Hematopoietic multipotent progenitor cell treated with erythropoietin and hydrocortisone succinate and interleukin-3 and kit ligand, for 8 days (in vitro differentiated cells): ENCODE data around the gene PPP2R3C.
"Not testable (repeated sequence)": the region's sequence is repeated elsewhere in the genome, so short reads cannot be mapped to it uniquely, and the experiment has no call there.

Experiments
- DNase-seq: peaks from one replicate; pipeline ENCODE4 v3.0.0-alpha.2; 2015

The PPP2R3C gene

GRCh38 chr14:35121887-35122695 lies at the start of gene PPP2R3C, which contains the start of gene PRORP:
TSS of gene PPP2R3C (minus strand) at chr14:35121990. CDS start at chr14:35121959, 31 bp downstream.
TSS of gene PRORP (plus strand) at chr14:35122552. CDS start at chr14:35123246, 694 bp downstream.
- peak; percentile 97 for DNase-seq

- DNase-seq = no peak
Measured at GRCh38 chr14:35167496-35167895, 45.7 kb upstream of the PPP2R3C start.

DNA sequence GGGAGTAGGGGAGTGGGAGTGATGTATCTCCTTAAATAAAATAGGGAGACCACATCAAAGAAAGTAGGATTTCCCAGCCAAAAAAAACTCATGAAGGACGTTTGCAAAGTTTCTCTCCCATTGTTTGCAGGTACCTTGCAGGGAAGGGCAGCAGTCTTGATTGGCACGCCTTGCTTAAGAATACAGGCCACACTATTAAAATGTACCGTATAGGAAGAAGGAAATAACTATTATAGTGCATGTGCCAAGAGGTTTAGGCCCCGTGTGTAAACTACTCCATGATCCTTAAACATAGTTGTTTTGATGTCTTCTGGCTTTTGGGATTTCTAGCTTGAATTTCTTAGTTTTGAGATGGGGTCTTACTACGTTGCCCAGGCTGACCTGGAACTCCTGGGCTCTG lies 43.1 kb upstream of the PPP2R3C start:
- DNase-seq = no peak

- DNase-seq = no peak
Measured at GRCh38 chr14:35163384-35163783, 41.6 kb upstream of the PPP2R3C start.

- no peak for DNase-seq
Measured at GRCh38 chr14:35161231-35161630, 39.4 kb upstream of the PPP2R3C start.

DNA sequence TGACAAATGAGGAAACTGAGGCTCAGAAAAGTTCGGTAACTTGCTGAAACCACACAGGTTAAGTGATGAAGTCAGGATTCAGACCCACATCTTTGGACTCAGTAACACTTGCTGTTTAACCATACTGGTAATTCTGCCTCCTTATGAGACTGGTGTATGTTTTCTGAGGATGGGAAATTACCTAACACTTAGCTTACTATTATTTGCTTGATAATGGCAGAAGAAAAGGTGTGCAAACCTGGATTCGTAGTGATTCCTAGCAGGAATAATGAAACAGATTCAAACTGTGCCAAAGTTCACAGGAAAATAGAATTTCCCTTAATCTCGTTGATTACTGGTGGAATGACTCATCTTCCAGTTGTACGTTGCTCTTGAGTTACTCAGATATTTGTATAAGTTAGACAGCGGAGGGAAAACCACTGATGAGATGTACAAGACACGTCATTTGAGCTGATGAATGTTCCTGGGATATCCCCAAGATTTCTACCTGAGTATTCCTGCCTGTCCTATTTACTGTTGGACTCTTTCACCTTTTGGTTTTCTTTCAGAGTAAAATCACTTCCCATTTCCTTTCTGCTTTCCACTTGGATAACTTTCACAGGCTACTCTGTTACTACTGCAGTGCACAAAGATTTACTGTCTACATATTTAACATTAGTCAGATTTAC lies 38.1 kb upstream of the PPP2R3C start:
- DNase-seq = no peak

DNA sequence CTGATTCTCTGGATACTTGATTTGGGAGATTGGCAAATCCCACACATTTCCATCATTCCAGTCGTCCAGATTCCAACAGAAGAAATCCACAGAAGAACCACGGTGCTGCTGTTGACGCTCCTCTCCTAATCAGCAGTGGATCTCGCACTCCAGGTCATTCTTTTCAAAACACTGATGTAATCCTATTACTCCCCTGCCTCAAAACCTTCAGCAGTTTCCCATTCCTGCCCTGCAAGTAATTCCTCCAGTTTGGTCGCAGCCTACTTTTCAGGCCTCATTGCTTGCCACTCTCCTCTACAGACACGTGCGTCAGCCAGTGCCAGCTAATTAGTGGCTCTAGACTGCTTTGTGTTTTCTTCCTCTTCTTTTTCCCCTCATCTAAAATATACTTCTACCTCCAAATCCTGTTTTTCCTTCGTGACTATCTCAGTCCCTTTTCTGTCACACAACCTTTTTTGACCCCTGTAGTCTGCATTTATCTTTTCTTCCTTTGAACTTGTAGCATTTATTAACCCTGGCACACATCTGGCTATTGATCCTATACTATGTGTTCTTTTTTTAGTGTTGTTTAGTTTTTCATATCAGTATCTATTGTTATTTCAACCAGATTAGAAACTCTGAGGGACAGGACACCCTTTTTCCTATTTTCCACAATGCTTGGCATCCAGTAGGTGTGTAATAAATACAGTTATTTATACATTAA lies 37.3 kb upstream of the PPP2R3C start:
- DNase-seq = no peak

DNA sequence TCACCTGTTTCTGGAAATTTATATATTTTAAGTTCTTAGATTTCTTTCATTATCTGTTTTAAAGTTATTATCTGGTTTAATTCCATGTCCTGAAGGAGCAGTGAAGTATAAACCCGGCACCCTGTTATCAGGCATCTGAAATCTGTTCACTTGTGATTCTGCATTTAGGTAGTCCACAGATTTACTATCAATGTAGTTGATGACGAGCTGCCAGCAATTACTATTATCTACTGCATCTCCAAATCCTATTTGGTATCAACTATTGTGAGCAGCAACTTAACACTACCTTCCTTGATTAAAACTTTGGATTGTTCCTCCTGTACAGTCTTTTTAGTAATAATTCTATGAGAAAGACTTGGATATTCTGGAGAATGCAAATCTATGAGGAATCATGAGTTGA lies 36.7 kb upstream of the PPP2R3C start:
- DNase-seq = no peak

GRCh38 chr14:35155962-35156361 lies 34.2 kb upstream of the PPP2R3C start:
- no peak for DNase-seq

- no peak for DNase-seq
Measured at GRCh38 chr14:35154016-35154415, 32.2 kb upstream of the PPP2R3C start.

DNA sequence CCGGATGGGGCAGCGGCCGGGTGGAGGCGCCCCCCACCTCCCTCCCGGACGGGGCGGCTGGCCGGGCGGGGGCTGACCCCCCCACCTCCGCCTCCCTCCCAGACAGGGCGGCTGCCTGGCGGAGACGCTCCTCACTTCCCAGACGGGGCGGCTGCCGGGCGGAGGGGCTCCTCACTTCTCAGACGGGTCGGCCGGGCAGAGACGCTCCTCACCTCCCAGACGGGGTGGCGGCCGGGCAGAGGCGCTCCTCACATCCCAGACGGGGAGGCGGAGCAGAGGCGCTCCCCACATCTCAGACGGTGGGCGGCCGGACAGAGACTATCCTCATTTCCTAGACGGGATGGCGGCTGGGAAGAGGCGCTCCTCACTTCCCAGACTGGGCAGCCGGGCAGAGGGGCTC lies 30.7 kb upstream of the PPP2R3C start:
- DNase-seq = not testable (repeated sequence)

- DNase-seq = no peak
Measured at GRCh38 chr14:35149239-35149638, 27.4 kb upstream of the PPP2R3C start.

- DNase-seq = no peak
Measured at GRCh38 chr14:35147711-35148110, 25.9 kb upstream of the PPP2R3C start.

DNA sequence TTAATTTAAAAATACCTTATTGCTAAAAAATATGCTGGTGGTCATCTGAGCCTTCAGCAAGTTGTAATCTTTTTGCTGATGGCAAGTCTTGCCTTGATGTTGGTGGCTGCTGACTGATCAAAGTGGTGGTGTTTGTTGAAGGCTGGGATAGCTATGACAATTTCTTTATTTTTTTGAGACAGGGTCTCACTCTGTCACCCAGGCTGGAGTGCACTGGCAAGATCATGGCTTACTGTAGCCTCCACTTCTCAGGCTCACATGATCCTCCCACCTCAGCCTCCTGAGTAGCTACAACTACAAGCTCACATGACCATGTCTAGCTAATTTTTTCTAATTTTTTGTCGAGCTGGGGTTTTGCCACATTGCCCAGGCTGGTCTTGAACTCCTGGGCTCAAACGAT lies 25.4 kb upstream of the PPP2R3C start:
- DNase-seq = no peak

DNA sequence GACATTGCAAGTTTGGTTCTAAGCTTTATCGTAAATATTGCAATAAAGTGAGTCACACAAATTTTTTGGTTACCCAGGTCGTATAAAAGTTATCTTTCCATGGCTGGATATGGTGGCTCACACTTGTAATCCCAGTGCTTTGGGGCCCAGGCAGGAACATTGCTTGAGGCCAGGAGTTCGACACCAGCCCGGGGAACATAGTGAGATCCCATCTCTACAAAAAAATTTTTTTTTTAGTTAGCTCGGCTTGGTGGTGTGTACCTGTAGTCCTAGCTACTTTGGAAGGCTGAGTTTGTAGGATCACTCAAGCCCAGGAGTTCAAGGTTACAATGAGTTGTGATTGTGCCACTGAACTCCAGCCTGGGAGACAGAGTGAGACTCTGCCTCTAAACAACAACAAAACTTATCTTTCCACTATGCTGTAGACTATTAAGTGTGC lies 24.9 kb upstream of the PPP2R3C start:
- DNase-seq = no peak

GRCh38 chr14:35144029-35144428 lies 22.2 kb upstream of the PPP2R3C start:
- DNase-seq = no peak

- DNase-seq = peak; percentile 54
Measured at GRCh38 chr14:35140718-35141581, 19.2 kb upstream of the PPP2R3C start.

DNA sequence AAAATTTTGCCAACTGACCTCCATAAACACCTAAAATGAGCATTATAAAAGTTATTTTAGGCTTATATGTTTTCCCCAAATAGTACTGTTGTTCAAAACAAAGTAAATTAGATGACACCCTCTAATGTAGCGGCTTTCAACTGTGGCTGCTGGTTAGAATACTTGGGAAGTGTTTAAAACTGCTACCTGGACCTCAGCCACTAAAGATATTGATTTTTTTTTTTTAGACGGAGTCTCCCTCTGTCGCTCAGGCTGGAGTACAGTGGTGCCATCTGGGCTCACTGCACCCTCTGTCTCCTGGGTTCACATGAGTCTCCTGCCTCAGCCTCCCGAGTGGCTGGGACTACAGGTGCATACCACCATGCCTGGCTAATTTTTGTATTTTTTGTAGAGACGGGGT lies 16.8 kb upstream of the PPP2R3C start:
- no peak for DNase-seq

DNA sequence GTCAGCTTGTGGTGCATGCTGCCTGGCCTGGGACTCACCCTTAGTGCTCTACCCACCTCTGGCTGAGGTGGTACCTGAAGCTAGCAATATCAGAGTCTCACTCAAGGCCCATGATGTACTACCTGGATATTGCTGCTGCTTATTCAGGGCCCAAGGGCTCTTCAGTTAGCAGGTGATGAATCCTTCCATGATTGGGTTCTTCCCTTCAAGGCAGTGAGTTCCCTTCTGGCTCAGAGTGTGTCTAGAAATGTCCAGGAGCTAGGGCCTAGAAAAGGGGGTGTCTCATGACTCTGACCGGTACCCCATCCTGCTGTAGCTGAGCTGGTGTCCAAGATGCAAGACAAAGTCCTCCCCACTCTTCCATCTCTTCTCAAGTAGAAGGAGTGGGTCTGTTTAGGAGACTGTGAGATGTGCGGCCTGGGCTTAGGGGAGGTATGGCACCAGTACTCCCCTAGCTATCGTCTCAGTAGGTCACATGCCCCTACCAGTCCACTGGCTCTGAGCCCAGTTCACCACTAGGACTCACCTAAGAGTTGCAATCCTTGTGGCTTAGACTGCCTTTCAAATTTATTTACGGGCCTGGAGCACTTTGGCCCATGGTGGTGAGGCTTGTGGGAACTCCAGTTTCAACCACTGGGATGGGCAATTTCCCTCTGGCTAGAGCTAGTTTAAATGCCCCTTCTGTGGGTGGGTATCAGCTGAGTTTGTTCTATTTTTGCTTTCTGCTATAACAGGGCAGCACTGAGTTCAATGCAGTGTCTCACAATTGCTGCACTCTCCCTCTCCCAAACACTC lies 12.7 kb upstream of the PPP2R3C start:
- DNase-seq = no peak

GRCh38 chr14:35133542-35134328 lies 11.9 kb upstream of the PPP2R3C start:
- DNase-seq = peak; percentile 21

DNA sequence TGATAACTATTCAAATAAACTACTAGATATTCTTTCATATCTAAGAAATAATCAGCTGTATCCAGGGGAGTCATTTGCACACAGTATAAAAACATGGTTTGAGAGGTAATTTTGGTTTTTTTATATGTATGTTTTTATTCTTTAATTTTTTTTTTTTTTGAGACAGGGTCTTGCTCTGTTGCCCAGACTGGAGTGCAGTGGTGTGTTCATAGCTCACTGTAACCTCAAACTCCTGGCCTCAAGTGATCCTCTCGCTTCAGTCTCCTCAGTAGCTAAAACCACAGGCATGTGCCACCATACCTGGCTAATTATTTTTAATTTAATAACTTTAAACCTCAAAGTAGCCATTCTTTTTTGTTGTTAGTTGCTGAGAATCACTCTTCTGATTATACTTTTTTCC lies 2.3 kb upstream of the PPP2R3C start:
- DNase-seq = no peak
